HG02981 (cell line): Measurements from ENCODE around the gene GNG7.
"Not testable (repeated sequence)": the region's sequence is repeated elsewhere in the genome, so short reads cannot be mapped to it uniquely, and the experiment has no call there.

ENCODE experiments used
- ATAC-seq: cut with Tn5 transposase; IDR thresholded peaks from one replicate; pipeline ENCODE4 v1.9.1; 2021; ENCODE audit warnings: mild to moderate bottlenecking, moderate library complexity; ENCODE audit not compliant: unreplicated experiment

The GNG7 gene

GRCh38 chr19:2543072-2543462 lies 159.4 kb downstream of the GNG7 start:
- ATAC-seq = not testable (repeated sequence)

GRCh38 chr19:2542341-2543069 lies 160.0 kb downstream of the GNG7 start:
- ATAC-seq = no peak

- ATAC-seq = no peak
Observed at GRCh38 chr19:2540646-2541454, 161.6 kb downstream of the GNG7 start.

DNA sequence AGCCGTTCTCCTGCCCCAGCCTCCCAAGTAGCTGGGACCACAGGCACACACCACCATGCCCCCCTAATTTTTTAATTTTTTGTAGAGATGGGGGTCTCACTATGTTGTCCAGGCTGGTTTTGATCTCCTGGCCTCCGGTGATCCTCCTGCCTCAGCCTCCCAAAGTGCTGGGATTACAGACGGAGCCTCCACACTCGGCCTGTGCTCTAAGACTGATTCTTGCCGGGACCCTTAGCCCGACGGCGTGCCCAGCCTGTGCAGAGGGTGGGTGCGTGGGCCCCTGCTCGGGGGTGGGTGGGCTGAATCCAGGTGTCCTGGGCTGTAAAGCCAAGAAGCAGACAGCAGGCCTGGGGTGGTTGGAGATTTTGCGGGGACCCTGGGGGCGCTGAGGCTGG lies 162.2 kb downstream of the GNG7 start:
- no peak for ATAC-seq

- ATAC-seq = no peak
Observed at GRCh38 chr19:2538096-2538757, 164.3 kb downstream of the GNG7 start.

- ATAC-seq = not testable (repeated sequence)
Observed at GRCh38 chr19:2537584-2537983, 164.9 kb downstream of the GNG7 start.

GRCh38 chr19:2536461-2536860 lies 166.0 kb downstream of the GNG7 start:
- no peak for ATAC-seq

- no peak for ATAC-seq
Observed at GRCh38 chr19:2534423-2535013, 168.0 kb downstream of the GNG7 start.

- ATAC-seq = no peak
Observed at GRCh38 chr19:2533686-2534422, 168.6 kb downstream of the GNG7 start.

- ATAC-seq = no peak
Observed at GRCh38 chr19:2533072-2533425, 169.4 kb downstream of the GNG7 start.

DNA sequence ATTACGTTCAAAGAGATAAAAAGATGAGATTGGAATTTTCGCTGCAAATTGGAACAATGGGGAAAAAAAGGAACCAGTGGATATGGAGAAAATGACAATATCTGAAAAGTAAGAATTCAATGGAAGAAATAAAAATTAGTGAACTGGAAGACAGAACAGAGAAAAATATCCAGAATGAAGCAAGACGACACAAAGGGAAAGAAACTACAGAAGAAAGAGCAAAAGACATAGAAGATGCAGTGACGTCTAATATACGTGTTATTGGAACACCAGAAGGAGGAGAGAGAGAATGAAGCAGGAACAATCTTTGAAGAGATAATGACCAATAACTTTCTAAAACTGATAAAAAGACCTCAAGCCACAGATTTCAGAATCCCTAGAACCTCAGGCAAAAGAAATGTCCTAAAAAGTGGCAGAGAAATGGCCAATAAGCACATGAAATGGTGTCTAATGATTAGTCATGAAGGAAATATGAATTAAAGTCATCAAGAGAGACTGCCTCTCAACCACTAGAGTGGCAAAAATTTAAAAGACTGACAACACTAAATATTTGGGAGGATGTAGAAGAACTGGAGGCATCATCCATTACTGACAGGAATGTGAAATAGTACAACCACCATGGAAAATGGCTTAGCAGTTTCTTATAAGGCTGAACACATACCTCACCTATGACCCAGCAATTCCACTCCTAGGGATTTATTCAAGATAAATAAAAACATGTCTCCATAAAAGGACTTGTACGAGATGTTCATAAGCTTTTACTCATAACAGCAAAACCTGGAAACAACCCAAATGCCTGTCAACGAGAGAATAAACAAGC lies 170.0 kb downstream of the GNG7 start:
- ATAC-seq = no peak

DNA sequence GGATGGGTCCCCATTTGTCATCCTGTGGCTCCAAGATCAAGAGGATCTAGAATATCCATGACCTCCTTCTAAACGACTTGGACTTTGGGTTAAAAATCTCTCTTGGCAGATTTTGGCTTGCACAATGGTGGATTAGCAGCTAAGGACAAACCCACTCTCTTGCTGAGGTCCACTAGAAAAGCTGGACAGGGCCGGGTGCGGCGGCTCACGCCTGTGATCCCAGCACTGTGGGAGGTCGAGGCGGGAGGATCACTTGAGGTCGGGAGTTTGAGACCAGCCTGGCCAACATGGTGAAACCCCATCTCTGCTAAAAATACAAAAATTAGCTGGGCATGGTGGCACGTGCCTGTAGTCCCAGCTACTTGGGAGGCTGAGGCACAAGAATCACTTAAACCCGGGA lies 172.6 kb downstream of the GNG7 start:
- not testable (repeated sequence) for ATAC-seq

- ATAC-seq = no peak
Observed at GRCh38 chr19:2529473-2529918, 173.0 kb downstream of the GNG7 start.

DNA sequence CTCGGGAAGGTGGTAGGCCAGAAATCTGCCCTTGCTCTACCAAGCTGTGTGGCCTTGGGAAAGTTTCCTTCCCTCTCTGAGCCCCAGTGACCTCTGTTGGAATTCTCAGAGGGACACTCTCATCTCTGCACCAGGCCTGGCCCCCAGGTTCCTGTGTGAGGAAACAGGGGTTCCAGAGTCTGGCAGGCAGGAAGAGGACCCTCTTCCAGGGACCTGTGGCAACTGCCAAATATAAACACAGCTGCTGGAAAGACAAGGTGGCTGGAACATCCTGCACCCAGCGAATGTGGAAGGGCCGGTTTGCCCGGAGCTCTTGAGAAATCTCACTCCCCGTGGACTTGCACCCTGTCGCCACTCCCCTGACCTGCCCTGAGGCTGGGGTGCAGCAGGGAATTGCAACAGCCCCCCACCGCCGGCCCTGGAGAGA lies 173.8 kb downstream of the GNG7 start:
- no peak for ATAC-seq

DNA sequence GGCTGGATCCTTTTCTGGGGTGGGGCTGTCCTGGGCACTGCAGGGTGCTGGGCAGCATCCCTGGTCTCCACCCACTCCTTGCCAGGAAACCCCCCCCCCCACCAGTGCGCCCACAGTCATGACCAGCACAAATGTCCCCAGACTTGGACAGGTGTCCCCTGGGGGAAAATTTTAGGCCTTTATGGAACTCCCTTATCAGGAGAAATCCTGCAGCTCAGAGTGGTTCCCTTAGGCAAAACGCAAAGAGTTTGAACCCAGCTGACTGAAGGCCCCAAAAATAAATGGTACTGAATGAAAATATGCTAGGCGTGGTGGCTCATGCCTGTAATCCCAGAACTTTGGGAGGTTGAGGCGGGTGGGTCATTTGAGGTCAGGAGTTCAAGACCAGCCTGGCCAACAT lies 174.8 kb downstream of the GNG7 start:
- ATAC-seq = no peak

- no peak for ATAC-seq
Observed at GRCh38 chr19:2527171-2527570, 175.3 kb downstream of the GNG7 start.

GRCh38 chr19:2524840-2525723 lies 177.4 kb downstream of the GNG7 start:
- ATAC-seq = no peak

- ATAC-seq = no peak
Observed at GRCh38 chr19:2524361-2524839, 178.1 kb downstream of the GNG7 start.
